HG02678 (cell line): ENCODE results near the gene SLC37A1.

Experiments
- ATAC-seq: cut with Tn5 transposase; IDR thresholded peaks from one replicate; pipeline ENCODE4 v1.9.1; 2021; ENCODE audit warnings: mild to moderate bottlenecking, moderate library complexity; ENCODE audit not compliant: unreplicated experiment

SLC37A1 gene

GRCh38 chr21:42478504-42478903 is 35.1 kb upstream of the SLC37A1 start:
- peak; percentile 50 for ATAC-seq

DNA sequence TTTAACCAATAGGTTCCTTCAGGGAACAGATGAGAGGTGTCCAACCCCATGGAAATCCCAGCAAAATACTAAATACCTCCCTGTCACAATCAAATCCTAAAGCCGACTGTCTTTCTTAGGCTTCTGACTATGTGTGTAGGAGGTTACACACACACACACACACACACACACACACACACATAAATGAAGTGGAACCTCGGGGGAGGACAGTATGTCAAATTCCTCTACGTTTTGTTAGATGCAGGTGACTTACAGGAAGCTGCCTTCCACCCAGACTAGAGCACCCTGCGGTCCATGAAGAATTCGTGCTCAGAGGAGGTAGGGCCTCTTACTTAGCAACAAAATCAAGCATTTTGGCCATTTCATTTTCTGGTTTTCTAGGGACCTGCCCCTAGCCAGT is 34.1 kb upstream of the SLC37A1 start:
- ATAC-seq, result no peak

GRCh38 chr21:42480736-42481135 is 32.9 kb upstream of the SLC37A1 start:
- no peak for ATAC-seq

- ATAC-seq, result no peak
These were observed 32.5 kb upstream of the SLC37A1 start for GRCh38 chr21:42481169-42481568.

DNA sequence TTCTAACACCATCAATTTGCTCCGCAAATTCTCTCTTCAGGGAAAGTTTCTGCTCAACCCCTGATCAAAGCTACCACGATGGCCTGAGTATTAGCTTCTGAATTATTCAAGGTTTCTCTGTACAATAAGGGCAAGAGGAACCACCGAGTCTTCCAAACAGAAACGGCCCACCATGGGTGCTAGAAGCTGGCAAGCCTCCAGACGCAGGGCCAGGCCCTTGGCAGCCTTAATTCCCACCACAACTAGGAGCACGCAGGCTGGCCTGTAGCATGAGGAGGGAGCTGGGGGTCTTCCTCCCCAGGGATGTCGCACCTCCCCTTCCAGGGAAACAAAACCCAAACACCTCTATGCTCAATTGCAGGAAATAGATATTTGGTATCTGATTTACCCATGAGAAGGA is 28.7 kb upstream of the SLC37A1 start:
- no peak for ATAC-seq

- ATAC-seq, result no peak
These were observed 27.6 kb upstream of the SLC37A1 start for GRCh38 chr21:42486072-42486471.

DNA sequence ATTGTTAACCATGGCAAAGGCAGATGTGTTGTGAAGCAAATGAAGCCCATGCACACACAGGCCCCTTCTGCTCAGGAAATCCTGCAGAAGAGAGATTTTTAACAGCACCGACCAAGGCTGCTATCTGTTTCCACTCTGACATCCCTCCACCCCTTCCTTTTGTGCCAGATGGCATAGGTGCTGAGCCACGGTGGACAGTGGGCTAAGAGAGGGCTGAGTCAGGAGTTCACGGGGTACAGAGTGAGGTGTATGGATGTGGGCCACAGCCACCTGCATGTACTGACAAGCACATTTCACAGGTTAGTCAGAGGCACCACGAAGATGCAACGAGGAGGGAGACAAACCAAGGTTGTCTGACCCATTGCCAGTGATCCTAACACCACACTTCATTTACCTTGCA is 27.1 kb upstream of the SLC37A1 start:
- ATAC-seq, result no peak

DNA sequence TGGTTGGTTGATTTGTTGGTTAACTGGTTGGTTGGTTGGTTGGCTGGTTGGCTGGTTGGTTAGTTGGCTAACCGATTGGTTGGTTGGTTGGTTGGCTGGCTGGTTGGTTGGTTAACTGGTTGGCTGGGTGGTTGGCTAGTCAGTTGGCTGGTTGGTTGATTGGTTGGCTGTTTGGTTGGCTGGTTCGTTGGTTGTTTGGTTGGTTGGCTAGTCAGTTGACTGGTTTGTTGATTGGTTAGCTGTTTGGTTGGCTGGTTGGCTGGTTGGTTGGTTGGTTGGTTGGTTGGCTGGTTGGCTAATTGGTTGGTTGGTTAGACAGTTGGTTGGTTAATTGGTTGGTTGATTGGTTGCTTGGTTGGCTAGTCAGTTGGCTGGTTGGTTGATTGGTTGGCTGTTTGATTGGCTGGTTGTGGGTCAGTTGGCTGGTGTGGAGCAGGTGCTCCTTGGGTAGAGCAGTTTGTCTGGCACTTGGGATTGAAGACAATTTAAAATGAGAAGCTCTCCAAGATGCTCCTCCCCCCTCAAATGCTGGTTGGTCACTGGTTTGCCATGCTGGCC is 24.6 kb upstream of the SLC37A1 start:
- ATAC-seq, result no peak

- ATAC-seq, result no peak
These were observed 23.7 kb upstream of the SLC37A1 start for GRCh38 chr21:42489991-42490390.

- no peak for ATAC-seq
These were observed 22.9 kb upstream of the SLC37A1 start for GRCh38 chr21:42490720-42491119.

GRCh38 chr21:42491328-42491727 is 22.3 kb upstream of the SLC37A1 start:
- no peak for ATAC-seq

GRCh38 chr21:42492201-42492600 is 21.5 kb upstream of the SLC37A1 start:
- no peak for ATAC-seq

GRCh38 chr21:42493109-42494060 is 20.3 kb upstream of the SLC37A1 start:
- no peak for ATAC-seq

DNA sequence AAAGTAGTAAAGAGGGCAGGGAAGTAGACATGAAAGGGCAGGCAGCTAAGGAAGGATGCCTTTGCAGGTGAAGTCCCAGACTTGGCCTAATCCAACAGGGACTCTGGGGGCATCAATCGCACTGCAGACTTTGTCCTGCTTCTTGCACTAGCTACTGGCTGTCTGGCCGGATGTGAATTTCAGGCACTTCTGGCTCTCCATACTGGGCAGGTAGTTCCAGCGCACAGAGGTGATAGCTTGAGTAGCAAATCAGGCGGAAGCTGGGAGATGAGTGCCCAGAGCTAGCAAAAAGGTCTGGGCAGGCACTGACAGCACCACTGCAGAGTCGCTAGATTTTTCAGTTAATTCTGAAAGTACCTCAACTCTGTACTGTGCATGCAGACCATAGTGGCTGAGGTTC is 18.6 kb upstream of the SLC37A1 start:
- ATAC-seq, result no peak

GRCh38 chr21:42495765-42496119 is 17.9 kb upstream of the SLC37A1 start:
- ATAC-seq, result peak; percentile 13

- ATAC-seq, result peak; percentile 99
These were observed 17.4 kb upstream of the SLC37A1 start, which contains the start of gene RSPH1 for GRCh38 chr21:42496120-42496838. TSS of gene RSPH1 (minus strand) at chr21:42496224. CDS start at chr21:42496186, 38 bp downstream.

GRCh38 chr21:42496839-42497202 is 16.8 kb upstream of the SLC37A1 start:
- no peak for ATAC-seq

DNA sequence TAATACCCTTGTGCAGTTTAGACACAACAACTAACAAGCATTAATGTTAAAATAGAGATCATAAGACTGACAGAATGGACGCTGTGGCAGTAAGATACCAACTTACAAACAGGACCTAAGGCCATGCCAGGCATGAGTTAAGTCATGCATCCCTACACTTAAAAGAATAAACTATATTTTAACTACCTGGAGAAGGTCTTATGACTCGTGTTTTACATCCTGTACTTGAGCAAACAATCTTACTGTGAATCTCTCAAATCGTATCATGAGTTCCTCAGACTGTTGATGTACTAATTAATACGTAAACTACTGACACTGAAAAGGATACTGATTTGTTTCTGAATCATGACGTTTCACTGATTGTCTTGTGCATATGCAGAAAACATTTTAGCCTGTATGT is 15.6 kb upstream of the SLC37A1 start:
- ATAC-seq, result no peak

- ATAC-seq, result no peak
These were observed 14.1 kb upstream of the SLC37A1 start for GRCh38 chr21:42499444-42500112.

DNA sequence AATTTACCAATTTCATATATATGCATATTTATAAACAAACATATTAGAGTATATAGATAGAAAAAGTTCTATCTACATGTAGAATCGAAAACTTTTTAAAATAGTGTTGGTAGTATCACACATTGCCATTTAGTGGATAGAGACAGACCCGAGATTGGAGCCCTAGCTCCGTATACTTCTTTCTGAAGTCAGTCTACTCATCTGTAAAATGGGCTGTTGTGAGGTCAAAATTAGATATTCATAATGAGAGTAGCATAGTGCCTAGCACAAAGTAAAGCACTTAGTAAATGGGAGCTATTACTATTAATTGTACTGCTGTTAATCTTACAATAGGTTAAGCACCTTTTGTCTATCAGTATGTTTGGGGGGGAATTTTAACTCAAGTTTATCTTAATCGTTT is 13.4 kb upstream of the SLC37A1 start:
- no peak for ATAC-seq

DNA sequence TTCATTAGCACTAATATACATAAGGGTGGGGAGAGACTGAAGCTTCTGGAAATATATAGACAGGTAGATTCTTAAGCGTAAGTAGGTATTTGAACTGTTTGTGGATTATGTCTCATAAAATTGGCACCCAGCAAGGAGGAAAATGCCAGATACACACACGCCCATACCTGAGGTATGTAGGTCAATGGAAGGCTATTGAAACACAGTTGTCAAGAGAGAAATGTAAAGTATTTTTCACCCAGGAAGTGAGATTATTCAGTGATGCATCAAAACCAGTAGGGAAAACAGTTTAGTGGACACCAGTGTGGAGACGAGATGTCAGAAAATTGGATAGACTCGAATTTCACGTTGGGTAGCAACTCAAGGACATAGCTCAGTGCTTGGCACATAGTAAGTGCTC is 12.9 kb upstream of the SLC37A1 start:
- ATAC-seq, result no peak
